ENCODE results near the gene PEPD. TPM values are rescaled to one million over a fixed set of nuclear protein-coding genes. Genes with fewer than 3 reads are reported as not detected.

PEPD gene
- total and polyA plus RNA-seq, 2 donors (not counting 3 experiments of a cell fraction or from before 2014, with no cell fraction given), result 73.7 to 126 TPM

- no peak overlapping the region for H3K4me3 ChIP-seq (replicated peaks in 1 of 3; ENCODE audit: insufficient read depth in 1 of 3, low read depth in 1 of 3, low read length in 3 of 3)
- no peaks in the 10 kb centered on the region for H3K4me1 ChIP-seq (ENCODE audit: control insufficient read depth, extremely low read depth, insufficient read depth, low read length)
- FAIRE-seq (no peak), DNase-seq (ENCODE audit: low read depth, low spot score) (no peak)
- no peak overlapping the region for H3K4me2 ChIP-seq (ENCODE audit: insufficient read depth, low read length)
- CTCF ChIA-PET, result interaction anchor here (1.3 to 3.5 kb wide), 6 partner anchors 8 to 361 kb away, joined by 3 to 31 read pairs (median 8); no protein-coding TSS in a partner anchor
- BruUV-seq (replicated peaks), result no TSS peak
- dilution Hi-C loops (cut with MboI; ENCODE audit: extremely low pct_ligation_motif_present, low sequenced_read_pairs), result no loop called here
- H4K20me1 ChIP-seq (replicated peaks; ENCODE audit: control insufficient read depth, extremely low read depth, insufficient read depth, low read length), result no peaks in the 10 kb centered on the region
- intact Hi-C loops (cut with micrococcal nuclease), result loop anchor here (5.0 kb wide), 1 partner anchor 283 kb away; no protein-coding TSS in a partner anchor
- no peak overlapping the region for H3K9ac ChIP-seq (replicated peaks; ENCODE audit: extremely low read depth, insufficient read depth, low read length)
- TF ChIP-seq CTCF (IDR thresholded peaks at IDR 0.05; ENCODE audit: extremely low read depth in 1 of 2, insufficient read depth in 1 of 2, low read depth in 1 of 2, low read length in 2 of 2) (no peak), POLR2A (IDR thresholded peaks at IDR 0.05; ENCODE audit: low read depth, low read length) (no peak), MAX (IDR thresholded peaks at IDR 0.05; ENCODE audit: insufficient read depth, insufficient read length) (no peak), EZH2 (IDR thresholded peaks at IDR 0.05; ENCODE audit: borderline replicate concordance, low read depth, low read length, severe bottlenecking) (no peak), MYC (IDR thresholded peaks at IDR 0.05; ENCODE audit: low read depth, low read length) (no peak)
- no peaks in the 10 kb centered on the region for H3K27me3 ChIP-seq (ENCODE audit: control insufficient read depth in 2 of 2, insufficient read depth in 2 of 2, low read length in 2 of 2)
- POLR2A ChIA-PET, result no interaction called here
- H3K36me3 ChIP-seq (ENCODE audit: control insufficient read depth in 2 of 2, extremely low read depth in 1 of 2, insufficient read depth in 2 of 2, low read length in 2 of 2), result peaks cover 0 to 3% of the 10 kb centered on the region in 2 experiments
- no peaks in the 10 kb centered on the region for H3K79me2 ChIP-seq (ENCODE audit: control insufficient read depth, insufficient read depth, low read length)
- no peaks in the 10 kb centered on the region for H3K9me1 ChIP-seq (replicated peaks; ENCODE audit: control insufficient read depth, extremely low read depth, insufficient read depth, low read length)
- H3K27ac ChIP-seq (ENCODE audit: insufficient read depth, low read depth, low read length), result no peak overlapping the region
- H3K9me3 ChIP-seq (replicated peaks; ENCODE audit: control insufficient read depth, insufficient read depth, low read length), result no peaks in the 10 kb centered on the region
- H2AFZ ChIP-seq (ENCODE audit: low read depth, low read length), result no peak overlapping the region
Observed at GRCh38 chr19:33409906-33410685, 111.5 kb downstream of the PEPD start.
